IPS-NIHi7 (cell line): ENCODE results near the gene IGSF22.
A peak's percentile ranks its signal among the peaks of the same experiment; 100 is the strongest.

Experiments
- DNase-seq: peaks from one replicate; pipeline ENCODE4 v3.0.0; 2012; ENCODE audit warnings: mixed read lengths; ENCODE audit errors: extremely low spot score

IGSF22 gene

GRCh38 chr11:18726040-18726439 lies at the start of gene IGSF22:
Gene IGSF22, minus strand, starts transcription at chr11:18726188. Its CDS starts 1,952 bp downstream, at chr11:18724236.
- peak; percentile 41 for DNase-seq

DNA sequence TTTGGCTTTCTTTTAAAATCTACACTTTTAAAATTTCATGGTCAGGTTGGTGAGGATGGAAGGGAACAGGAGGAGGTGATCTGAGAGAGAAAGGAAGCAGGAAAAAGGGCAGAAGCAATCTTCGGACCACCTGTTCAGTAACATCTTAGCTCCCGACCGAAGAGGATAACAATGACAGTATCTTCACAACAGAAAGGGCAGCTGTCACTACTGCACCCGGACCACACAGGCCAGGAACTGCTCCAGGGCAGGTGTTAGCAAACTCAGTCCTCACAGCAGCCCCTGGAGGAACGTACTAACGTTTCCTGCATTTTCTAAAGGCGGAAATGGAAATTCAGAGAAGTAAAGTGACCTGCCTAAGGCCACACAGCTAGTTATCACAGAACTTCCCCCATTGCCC lies 48.8 kb upstream of the IGSF22 start:
- no peak for DNase-seq

GRCh38 chr11:18773681-18774080 lies 47.7 kb upstream of the IGSF22 start:
- no peak for DNase-seq

DNA sequence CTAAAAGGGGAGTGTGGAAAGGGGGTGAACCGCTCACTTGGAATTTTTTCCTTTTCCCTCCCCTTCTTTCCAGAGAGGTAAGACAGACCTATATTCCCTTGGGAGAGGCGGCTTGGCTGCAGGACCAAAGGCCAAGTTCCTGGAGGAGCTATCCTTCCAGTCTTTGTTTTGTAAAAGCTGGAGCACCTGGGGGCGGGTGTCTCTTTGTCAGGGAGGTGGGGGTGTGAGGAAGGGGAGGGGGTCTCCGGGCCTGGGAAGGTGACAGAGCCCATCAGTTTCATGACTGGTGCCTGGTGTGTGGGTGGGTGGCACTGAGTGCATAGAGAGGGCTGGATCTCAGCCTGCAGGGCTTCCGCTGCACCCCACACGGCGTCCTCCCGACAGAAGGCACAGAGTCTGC lies 47.1 kb upstream of the IGSF22 start:
- DNase-seq: peak; percentile 63

GRCh38 chr11:18772211-18772610 lies 46.2 kb upstream of the IGSF22 start:
- no peak for DNase-seq

GRCh38 chr11:18771266-18772035 lies 45.5 kb upstream of the IGSF22 start:
- no peak for DNase-seq

DNA sequence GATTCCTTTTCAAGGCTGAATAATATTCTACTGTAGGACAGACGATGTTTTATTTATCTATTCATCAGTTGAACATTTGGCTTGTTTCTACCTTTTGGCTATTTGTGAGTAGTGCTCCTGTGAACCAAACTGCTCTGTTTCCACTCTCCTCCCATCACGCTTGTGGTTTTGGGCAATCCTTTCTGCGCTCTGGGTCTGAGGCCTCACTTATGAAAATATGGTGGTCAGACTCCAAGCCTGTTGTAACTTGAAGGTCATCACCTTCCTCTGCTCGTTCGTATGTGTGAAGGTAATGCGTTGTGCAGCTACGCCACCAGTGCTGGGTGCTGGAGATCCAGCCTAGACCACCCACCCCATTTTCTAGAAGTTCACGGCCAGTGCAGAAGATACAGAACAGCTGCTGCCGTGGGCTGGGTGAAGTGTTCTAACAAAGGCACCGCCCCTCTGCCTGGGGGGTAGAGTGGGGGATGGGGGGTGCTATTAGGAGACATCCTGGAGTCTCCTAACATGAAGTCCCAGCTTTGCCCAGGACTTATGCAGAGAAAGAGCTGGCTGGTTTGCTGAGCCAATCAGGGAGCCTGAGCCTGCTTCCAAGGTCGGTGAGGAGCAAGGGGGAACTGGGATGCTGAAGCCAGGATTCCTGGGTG lies 44.6 kb upstream of the IGSF22 start:
- no peak for DNase-seq

GRCh38 chr11:18769802-18770456 lies 43.9 kb upstream of the IGSF22 start:
- DNase-seq: peak; percentile 26

DNA sequence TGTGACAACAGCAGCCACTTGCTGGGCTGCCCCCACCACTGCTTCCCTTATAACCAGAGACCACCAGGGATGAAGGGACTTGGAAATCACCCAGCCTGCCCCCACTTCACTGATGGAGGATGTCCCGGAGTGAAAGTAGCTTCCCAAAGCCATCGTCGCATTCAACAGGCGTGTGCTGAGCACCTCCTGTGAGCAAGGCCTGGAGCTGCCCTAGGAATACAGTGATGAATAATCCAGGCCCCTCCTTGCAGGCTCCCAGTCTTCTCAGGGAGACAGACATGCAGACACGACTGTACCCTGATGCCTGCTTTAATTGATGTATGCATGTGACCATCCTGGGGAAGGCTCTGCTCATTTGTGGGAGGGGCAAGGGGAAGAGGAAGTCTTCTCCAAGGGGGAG lies 43.0 kb upstream of the IGSF22 start:
- no peak for DNase-seq

DNA sequence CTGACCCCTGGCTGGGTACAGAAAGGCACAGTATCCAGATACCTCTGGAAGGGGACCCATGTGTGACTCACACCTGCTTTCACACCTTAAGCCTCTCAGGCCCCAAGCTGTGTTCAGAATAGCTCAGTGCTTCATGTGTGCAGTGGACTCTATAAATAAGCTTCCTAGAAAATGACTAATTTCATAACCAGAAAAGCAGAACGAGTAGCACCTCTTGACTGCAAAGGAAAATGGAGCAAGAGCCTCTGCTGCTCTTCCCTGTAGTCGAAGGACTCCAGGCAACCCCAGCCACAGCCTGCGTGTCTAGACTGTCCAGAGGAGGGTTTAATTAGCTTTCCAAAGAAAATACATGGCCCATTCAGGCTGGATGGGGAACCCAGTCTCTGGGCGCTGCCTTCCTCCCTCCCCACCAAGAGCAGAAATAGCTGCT lies 42.5 kb upstream of the IGSF22 start:
- DNase-seq: no peak

GRCh38 chr11:18766015-18766414 lies 40.0 kb upstream of the IGSF22 start:
- DNase-seq: no peak

DNA sequence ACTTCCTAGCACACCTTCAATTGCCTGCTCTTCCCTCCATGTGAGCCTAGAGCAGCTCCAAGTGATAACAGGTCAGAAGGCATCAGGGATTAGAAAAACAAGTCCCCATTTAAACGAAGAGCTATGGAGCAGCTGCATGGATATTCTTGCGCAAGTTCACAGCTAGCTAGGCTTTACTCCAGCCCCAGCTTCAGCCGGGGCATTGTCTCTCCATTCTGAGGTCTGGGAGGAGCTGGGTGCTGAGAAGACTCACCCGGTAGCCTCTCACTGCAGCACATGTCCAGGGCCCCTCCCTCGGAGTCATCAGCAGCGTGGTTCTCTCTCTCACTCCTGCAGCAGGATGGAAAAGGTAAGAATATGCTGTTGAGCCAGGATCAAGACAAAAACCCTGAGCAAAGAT lies 39.6 kb upstream of the IGSF22 start:
- DNase-seq: no peak

DNA sequence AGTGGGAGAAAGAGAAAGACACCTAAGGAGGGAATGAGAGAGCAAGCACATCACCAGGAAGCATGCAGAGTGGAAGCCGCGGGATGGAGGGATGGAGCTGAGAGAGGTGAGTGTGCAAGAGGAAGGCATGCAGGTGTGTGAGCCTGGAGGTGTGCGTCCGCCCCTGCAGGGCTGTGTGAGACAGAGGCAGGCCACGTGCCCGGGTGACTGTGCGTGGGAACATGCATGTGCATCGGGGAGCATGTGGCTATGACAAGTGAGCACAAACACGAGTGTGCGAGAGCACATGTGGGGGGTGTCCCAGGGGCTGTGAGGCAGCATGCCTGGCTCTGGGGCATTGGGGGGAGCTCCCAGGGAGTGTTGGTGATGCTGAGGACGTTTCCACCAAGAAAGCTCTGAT lies 35.8 kb upstream of the IGSF22 start:
- DNase-seq: no peak

DNA sequence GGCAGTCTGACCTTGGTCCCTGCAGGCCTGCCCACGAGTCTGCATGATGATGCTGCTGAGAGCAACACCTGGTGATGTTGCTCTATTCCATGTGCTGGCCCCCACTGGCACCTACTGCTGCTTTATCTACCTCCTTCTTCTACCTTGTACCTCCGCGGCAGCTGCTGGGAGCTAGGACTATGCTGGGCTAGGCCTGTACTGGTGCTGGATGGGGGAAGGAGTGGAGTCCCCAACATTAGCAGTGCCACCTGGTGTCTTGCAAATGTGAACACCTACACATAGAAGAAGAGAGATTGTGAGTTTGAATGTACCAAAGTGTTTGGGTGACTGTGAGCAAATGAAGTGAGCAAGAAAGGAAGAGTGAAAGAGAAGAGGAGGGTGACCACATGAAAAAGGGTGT lies 35.2 kb upstream of the IGSF22 start:
- DNase-seq: no peak

GRCh38 chr11:18757811-18758210 lies 31.8 kb upstream of the IGSF22 start:
- DNase-seq: no peak

GRCh38 chr11:18756889-18757288 lies 30.9 kb upstream of the IGSF22 start:
- DNase-seq: no peak

DNA sequence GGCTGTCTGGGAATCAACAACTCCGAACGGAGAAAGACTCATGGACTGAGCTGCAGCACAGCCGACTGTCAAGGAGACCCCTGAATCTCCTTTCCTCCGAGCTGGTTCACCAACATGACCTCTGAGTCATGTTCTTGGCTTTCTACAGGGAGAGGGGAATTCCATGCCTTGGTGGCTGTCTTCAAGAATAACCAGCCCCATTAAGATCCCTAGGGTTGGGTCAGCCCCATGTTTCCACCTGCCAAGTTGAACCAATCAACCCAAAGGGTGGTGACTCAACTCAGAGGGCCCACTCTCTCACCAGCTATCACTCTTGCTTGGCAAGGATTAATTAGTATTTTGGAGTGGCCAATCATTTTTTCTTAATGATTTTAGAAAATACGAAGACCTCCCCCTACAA lies 28.3 kb upstream of the IGSF22 start:
- no peak for DNase-seq

DNA sequence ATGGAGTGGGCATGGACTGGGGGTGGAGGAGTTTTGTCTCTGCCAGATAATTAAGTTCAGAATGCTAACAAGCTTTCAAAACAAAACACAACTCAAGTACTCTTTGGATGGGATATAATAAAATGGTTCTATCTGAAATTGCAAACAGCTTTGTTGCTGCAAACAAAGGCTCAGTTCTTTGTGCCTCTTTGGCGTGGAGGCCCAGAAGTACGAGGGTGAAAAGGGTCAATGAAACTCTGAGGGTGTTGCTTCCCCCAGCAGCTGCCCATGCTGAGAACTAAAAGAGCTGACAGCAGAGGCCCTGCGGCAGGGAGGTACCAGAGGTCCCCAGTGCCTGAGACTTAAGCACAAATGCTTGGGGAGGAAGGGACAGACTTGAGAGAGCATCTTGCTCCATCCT lies 26.5 kb upstream of the IGSF22 start:
- DNase-seq: no peak

GRCh38 chr11:18750944-18751343 lies 25.0 kb upstream of the IGSF22 start:
- DNase-seq: no peak

GRCh38 chr11:18749681-18750319 lies 23.8 kb upstream of the IGSF22 start:
- DNase-seq: peak; percentile 76

DNA sequence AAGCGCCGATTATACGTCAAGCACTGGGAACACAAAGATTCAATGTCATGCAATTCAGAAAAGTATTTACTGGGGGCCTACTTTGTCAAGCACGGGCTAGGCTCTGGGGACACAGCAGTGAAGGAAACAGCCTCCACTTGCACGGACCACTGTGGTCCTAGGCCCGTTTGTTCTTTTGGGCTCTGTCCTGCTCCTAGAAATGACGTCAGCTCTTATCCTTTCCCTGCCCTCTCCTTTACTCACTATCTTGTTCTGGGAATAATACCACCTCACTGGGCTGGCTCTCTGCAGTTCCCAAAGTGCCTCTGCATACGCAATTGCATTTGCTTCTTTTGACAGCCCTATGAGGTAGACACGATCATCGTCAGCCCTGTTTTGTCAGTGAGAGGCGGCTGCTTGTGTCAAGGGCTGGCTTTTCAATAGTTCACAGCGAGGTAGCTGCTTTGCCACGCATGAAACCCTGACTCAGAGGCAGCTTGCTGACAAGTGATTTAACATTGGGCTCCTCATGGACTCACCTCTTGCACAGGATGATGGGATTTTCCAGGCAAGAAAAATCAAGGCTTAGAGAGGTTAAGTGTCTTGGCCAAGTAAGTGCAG lies 22.9 kb upstream of the IGSF22 start:
- no peak for DNase-seq

DNA sequence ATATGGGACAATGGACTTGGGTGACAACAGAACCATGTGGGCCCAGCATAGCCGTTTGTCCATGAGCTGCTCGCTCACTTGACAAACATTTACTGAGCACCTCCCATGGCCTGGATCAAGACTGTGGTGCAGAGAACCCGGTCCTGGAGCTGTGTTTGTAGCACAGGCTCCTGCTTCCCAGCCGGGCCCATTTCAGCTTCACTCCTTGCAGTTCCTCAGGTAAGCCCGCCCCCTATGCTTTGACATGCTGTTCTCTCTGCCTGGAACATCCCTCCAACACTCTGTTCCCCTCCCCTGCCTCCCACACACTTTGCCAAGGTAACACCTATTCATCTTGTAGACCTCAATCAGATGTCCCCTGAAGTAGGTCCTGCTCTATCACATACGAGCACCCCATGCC lies 19.3 kb upstream of the IGSF22 start:
- DNase-seq: no peak
